Central memory CD4-positive, alpha-beta T cell (primary cell): ENCODE results near the gene CPPED1.

ENCODE experiments used
- DNase-seq: peaks from one replicate; pipeline ENCODE4 v3.0.0; 2022

Gene CPPED1

GRCh38 chr16:12729448-12729847 lies 74.2 kb downstream of the CPPED1 start:
- no peak for DNase-seq

GRCh38 chr16:12728469-12728868 lies 75.2 kb downstream of the CPPED1 start:
- DNase-seq = no peak

GRCh38 chr16:12724226-12724625 lies 79.5 kb downstream of the CPPED1 start:
- DNase-seq = no peak

- DNase-seq = no peak
Measured at GRCh38 chr16:12723681-12724080, 80.0 kb downstream of the CPPED1 start.

- DNase-seq = no peak
Measured at GRCh38 chr16:12721841-12722421, 81.8 kb downstream of the CPPED1 start.

- no peak for DNase-seq
Measured at GRCh38 chr16:12719972-12720371, 83.7 kb downstream of the CPPED1 start.

- no peak for DNase-seq
Measured at GRCh38 chr16:12716658-12717057, 87.0 kb downstream of the CPPED1 start.

- no peak for DNase-seq
Measured at GRCh38 chr16:12709807-12710206, 93.9 kb downstream of the CPPED1 start.

GRCh38 chr16:12708266-12708665 lies 95.4 kb downstream of the CPPED1 start:
- no peak for DNase-seq

GRCh38 chr16:12706628-12707027 lies 97.1 kb downstream of the CPPED1 start:
- no peak for DNase-seq

GRCh38 chr16:12704492-12705111 lies 99.1 kb downstream of the CPPED1 start:
- no peak for DNase-seq

- DNase-seq = no peak
Measured at GRCh38 chr16:12703935-12704334, 99.8 kb downstream of the CPPED1 start.

- DNase-seq = no peak
Measured at GRCh38 chr16:12700161-12700560, 103.5 kb downstream of the CPPED1 start.

GRCh38 chr16:12699161-12699560 lies 104.5 kb downstream of the CPPED1 start:
- DNase-seq = no peak

GRCh38 chr16:12697437-12697836 lies 106.2 kb downstream of the CPPED1 start:
- DNase-seq = no peak

- no peak for DNase-seq
Measured at GRCh38 chr16:12695454-12695853, 108.2 kb downstream of the CPPED1 start.

- no peak for DNase-seq
Measured at GRCh38 chr16:12690024-12690423, 113.7 kb downstream of the CPPED1 start.

GRCh38 chr16:12688951-12689850 lies 114.5 kb downstream of the CPPED1 start:
- no peak for DNase-seq

- no peak for DNase-seq
Measured at GRCh38 chr16:12685806-12686205, 117.9 kb downstream of the CPPED1 start.

GRCh38 chr16:12682432-12683165 lies 121.1 kb downstream of the CPPED1 start:
- DNase-seq = no peak

- DNase-seq = no peak
Measured at GRCh38 chr16:12681653-12682052, 122.0 kb downstream of the CPPED1 start.

GRCh38 chr16:12680531-12680930 lies 123.2 kb downstream of the CPPED1 start:
- DNase-seq = no peak

GRCh38 chr16:12679660-12680272 lies 123.9 kb downstream of the CPPED1 start:
- no peak for DNase-seq
